Measurements from ENCODE around the gene GDPD1.

GDPD1 gene

DNA sequence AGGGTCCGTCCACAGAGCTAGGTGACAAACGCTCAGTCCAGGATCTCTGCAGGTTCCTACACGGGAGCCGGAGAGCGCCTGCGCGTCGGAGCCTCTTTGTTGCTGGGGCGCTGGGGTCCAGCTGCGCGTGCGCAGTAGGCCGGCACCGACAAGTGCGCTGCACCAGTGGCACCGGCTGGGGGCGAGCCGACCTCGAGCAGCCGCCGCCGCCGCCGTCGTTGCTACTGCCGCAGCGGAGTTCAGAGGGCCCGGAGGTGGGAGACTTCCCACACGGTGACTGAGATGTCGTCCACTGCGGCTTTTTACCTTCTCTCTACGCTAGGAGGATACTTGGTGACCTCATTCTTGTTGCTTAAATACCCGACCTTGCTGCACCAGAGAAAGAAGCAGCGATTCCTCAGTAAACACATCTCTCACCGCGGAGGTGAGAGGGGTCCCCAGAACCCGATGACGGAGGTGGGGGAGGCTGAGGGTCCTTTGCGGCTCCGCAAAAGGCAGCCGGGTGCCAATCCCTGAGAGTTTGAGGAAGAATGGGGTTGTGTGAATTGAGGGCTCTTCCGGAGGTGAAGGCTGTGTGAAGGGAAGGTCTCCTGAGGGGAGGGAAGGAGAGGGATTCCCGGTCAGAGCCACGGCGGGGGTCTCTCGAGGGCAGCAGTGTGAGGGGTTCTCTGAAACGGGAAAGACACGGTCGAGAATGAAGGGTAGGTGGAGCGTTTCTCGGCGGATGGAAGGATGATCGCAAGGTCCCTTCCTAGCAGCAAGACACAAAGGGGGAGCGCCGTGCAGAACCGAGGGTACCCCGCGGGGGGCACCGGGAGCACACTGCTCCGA, at the start of gene GDPD1 (continued):
- TF ChIP-seq ZNF639 (tag by site-specific recombination; IDR thresholded peaks at IDR 0.05) = peak; percentile 27; the same call in 1 of the 2 replicates
- TF ChIP-seq HIC1 (tag by site-specific recombination; IDR thresholded peaks at IDR 0.05) = no peak
- peak; percentile 88 for TF ChIP-seq ZNF335 (tag by site-specific recombination; conservative IDR thresholded peaks at IDR 0.05)
- TF ChIP-seq ZNF747 (tag by site-specific recombination; IDR thresholded peaks at IDR 0.05) = no peak
- no peak for TF ChIP-seq PRDM1 (tag by site-specific recombination; IDR thresholded peaks at IDR 0.05)
- TF ChIP-seq, protein P1, sequence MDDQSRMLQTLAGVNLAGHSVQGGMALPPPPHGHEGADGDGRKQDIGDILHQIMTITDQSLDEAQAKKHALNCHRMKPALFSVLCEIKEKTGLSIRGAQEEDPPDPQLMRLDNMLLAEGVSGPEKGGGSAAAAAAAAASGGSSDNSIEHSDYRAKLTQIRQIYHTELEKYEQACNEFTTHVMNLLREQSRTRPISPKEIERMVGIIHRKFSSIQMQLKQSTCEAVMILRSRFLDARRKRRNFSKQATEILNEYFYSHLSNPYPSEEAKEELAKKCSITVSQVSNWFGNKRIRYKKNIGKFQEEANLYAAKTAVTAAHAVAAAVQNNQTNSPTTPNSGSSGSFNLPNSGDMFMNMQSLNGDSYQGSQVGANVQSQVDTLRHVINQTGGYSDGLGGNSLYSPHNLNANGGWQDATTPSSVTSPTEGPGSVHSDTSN (CRISPR knock-in tag; IDR thresholded peaks at IDR 0.05) = no peak
- TF ChIP-seq, protein P2, sequence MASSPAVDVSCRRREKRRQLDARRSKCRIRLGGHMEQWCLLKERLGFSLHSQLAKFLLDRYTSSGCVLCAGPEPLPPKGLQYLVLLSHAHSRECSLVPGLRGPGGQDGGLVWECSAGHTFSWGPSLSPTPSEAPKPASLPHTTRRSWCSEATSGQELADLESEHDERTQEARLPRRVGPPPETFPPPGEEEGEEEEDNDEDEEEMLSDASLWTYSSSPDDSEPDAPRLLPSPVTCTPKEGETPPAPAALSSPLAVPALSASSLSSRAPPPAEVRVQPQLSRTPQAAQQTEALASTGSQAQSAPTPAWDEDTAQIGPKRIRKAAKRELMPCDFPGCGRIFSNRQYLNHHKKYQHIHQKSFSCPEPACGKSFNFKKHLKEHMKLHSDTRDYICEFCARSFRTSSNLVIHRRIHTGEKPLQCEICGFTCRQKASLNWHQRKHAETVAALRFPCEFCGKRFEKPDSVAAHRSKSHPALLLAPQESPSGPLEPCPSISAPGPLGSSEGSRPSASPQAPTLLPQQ (tag by site-specific recombination; IDR thresholded peaks at IDR 0.05) = peak; percentile 52
- no peak for TF ChIP-seq ZNF426 (tag by site-specific recombination; IDR thresholded peaks at IDR 0.05)
- TF ChIP-seq, protein P3, sequence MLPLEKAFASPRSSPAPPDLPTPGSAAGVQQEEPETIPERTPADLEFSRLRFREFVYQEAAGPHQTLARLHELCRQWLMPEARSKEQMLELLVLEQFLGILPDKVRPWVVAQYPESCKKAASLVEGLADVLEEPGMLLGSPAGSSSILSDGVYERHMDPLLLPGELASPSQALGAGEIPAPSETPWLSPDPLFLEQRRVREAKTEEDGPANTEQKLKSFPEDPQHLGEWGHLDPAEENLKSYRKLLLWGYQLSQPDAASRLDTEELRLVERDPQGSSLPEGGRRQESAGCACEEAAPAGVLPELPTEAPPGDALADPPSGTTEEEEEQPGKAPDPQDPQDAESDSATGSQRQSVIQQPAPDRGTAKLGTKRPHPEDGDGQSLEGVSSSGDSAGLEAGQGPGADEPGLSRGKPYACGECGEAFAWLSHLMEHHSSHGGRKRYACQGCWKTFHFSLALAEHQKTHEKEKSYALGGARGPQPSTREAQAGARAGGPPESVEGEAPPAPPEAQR (tag by site-specific recombination; IDR thresholded peaks at IDR 0.05) = no peak
- peak; percentile 66; the same call in 1 of the 2 replicates for TF ChIP-seq ZNF629 (tag by site-specific recombination; IDR thresholded peaks at IDR 0.05)
- TF ChIP-seq ZNF843 (tag by site-specific recombination; IDR thresholded peaks at IDR 0.05) = no peak
- TF ChIP-seq ZNF2 (tag by site-specific recombination; IDR thresholded peaks at IDR 0.05) = peak; percentile 84
- TF ChIP-seq, protein P4, sequence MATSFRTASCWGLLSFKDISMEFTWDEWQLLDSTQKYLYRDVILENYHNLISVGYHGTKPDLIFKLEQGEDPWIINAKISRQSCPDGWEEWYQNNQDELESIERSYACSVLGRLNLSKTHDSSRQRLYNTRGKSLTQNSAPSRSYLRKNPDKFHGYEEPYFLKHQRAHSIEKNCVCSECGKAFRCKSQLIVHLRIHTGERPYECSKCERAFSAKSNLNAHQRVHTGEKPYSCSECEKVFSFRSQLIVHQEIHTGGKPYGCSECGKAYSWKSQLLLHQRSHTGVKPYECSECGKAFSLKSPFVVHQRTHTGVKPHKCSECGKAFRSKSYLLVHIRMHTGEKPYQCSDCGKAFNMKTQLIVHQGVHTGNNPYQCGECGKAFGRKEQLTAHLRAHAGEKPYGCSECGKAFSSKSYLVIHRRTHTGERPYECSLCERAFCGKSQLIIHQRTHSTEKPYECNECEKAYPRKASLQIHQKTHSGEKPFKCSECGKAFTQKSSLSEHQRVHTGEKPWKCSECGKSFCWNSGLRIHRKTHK (tag by site-specific recombination; IDR thresholded peaks at IDR 0.05) = no peak
- TF ChIP-seq SP7 (tag by site-specific recombination; IDR thresholded peaks at IDR 0.05) = peak; percentile 46; the same call in 1 of the 2 replicates
- TF ChIP-seq, protein P5, sequence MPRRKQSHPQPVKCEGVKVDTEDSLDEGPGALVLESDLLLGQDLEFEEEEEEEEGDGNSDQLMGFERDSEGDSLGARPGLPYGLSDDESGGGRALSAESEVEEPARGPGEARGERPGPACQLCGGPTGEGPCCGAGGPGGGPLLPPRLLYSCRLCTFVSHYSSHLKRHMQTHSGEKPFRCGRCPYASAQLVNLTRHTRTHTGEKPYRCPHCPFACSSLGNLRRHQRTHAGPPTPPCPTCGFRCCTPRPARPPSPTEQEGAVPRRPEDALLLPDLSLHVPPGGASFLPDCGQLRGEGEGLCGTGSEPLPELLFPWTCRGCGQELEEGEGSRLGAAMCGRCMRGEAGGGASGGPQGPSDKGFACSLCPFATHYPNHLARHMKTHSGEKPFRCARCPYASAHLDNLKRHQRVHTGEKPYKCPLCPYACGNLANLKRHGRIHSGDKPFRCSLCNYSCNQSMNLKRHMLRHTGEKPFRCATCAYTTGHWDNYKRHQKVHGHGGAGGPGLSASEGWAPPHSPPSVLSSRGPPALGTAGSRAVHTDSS (tag by site-specific recombination; IDR thresholded peaks at IDR 0.05) = no peak
- no peak for TF ChIP-seq ZNF521 (tag by site-specific recombination; IDR thresholded peaks at IDR 0.05)
- no peak for TF ChIP-seq ZNF140 (tag by site-specific recombination; IDR thresholded peaks at IDR 0.05)
- 0 out of 2 replicates have a peak, but pooled peaks have one; percentile 28 for TF ChIP-seq ZNF391 (tag by site-specific recombination; IDR thresholded peaks at IDR 0.05; ENCODE audit: borderline replicate concordance, low read depth)
- no peak for TF ChIP-seq ZSCAN16 (tag by site-specific recombination; IDR thresholded peaks at IDR 0.05)
- peak; percentile 93 for TF ChIP-seq ZBTB48 (tag by site-specific recombination; IDR thresholded peaks at IDR 0.05)
- TF ChIP-seq, protein P6, sequence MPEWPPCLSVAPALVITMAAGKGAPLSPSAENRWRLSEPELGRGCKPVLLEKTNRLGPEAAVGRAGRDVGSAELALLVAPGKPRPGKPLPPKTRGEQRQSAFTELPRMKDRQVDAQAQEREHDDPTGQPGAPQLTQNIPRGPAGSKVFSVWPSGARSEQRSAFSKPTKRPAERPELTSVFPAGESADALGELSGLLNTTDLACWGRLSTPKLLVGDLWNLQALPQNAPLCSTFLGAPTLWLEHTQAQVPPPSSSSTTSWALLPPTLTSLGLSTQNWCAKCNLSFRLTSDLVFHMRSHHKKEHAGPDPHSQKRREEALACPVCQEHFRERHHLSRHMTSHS (tag by site-specific recombination; IDR thresholded peaks at IDR 0.05) = no peak
- TF ChIP-seq ZBTB17 (tag by site-specific recombination; IDR thresholded peaks at IDR 0.05) = peak; percentile 90
- TF ChIP-seq ZNF223 (tag by site-specific recombination; IDR thresholded peaks at IDR 0.05) = no peak
- no peak for TF ChIP-seq ZSCAN30 (tag by site-specific recombination; IDR thresholded peaks at IDR 0.05)
- no peak for TF ChIP-seq ZNF155 (tag by site-specific recombination; IDR thresholded peaks at IDR 0.05)
- TF ChIP-seq ZNF701 (tag by site-specific recombination; IDR thresholded peaks at IDR 0.05) = no peak
- TF ChIP-seq ZFP37 (tag by site-specific recombination; IDR thresholded peaks at IDR 0.05) = peak; percentile 85; the same call in 1 of the 2 replicates
- TF ChIP-seq ZNF514 (tag by site-specific recombination; IDR thresholded peaks at IDR 0.05) = no peak
